GM18909 (cell line): ENCODE data around the gene LGSN.
"Not testable (repeated sequence)": the region's sequence is repeated elsewhere in the genome, so short reads cannot be mapped to it uniquely, and the experiment has no call there.

Experiments
- ATAC-seq: cut with Tn5 transposase; IDR thresholded peaks from one replicate; pipeline ENCODE4 v1.9.1; 2021; ENCODE audit warnings: mild to moderate bottlenecking; ENCODE audit not compliant: unreplicated experiment, poor library complexity

Gene LGSN

DNA sequence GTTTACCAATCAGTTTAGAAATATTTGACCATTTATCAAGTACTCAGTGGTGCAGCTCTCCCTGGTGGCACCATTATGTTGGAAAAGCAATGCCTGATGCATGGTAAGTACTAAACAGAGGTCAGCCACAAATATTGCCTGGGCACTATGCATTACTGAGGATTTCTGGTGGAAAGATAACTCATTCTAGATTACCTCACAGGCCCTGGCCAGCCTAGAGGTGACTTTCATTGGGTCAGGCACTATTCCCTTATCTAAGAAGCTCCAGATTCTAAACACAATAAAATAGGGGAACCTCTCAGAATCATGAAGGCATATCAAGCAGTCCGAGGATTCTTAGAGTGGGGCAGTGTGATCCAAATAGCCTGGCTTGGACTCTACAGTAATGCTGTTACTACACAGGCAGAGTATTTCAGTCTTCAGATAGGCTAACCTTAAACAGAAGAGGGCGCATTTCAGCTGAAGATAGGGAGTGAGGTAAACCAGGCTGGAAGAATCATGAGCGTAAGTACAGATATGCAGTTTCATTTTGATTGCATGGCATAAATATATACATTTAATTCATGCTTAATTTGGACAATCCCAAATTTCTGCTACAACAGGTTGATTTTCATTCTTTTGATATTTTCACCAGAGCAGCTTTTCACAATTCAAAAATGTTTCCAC is 12.1 kb downstream of the LGSN start:
- peak; percentile 85 for ATAC-seq

DNA sequence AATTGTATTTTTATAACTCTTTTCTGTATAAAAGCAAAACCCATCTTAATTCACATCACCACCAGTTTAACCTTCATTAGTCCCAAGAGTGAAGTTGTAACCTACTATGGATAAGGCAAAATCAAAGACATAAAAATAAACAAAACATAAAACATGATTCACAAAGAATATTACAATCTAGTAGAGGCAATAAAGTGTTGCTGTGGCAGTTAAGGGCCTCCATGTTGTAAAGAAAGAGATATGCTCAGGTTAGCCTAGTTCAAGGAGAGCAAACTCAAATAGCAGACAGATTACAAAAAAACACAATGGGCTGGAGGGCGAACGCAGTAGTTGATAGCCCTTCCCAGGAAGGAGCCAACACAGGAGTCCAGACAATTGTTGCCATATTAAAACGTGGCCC is 13.4 kb downstream of the LGSN start:
- ATAC-seq: no peak

DNA sequence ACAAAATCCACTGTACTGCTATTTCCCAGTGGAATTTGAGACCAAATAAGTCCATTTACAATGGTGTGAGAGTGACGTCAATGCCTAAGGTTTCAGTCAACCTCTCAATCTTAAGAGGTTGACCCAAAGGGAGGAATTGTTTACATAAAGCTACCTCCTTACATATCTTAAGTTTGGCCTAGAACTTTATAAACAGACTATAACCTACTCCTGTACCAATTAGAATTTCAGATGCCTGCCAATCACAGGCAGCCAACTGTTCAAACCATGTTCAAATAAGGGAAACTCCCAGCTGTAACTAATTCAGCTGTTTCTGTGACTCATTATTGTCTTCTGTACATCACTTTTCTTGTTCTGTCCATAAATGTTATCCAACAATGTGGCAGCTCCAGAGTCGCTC is 14.5 kb downstream of the LGSN start:
- ATAC-seq: no peak

DNA sequence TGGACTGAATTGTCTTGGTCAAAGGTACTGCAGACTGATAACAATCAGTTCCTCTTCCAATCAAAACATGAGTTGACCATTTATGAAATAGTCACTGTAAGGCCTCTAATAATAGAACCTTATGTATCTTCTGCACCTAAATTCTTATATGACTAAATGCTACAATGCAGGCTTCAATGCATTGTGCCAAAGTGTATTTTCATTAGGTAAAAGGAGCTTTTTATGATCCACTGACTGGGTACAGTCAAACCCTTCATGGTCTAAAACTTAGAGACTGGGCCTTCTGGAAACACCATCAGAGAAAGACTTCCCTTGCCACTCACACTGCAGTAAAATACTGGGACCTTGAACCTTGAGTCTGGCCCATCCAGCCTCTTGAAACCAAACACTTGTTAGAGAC is 16.3 kb downstream of the LGSN start:
- ATAC-seq: no peak

DNA sequence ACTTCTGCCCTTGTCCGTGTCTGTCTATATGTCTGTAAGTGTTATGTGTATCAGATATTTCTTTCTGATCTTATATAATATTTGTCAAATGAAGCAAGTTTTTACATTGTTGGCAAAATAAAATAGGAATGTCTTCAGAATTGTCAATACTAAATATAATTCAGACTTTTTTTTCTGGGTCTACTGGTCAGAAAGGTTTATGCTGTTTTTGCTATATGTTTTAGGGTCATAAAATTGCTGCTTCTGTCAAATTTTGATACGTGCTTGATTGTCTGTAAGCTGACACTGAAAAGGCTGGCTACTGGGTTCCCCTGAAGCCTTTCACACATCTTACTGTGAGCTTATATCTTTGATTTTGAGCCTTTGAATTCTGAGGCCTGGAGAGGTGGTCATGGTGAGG is 20.1 kb downstream of the LGSN start:
- ATAC-seq: no peak

DNA sequence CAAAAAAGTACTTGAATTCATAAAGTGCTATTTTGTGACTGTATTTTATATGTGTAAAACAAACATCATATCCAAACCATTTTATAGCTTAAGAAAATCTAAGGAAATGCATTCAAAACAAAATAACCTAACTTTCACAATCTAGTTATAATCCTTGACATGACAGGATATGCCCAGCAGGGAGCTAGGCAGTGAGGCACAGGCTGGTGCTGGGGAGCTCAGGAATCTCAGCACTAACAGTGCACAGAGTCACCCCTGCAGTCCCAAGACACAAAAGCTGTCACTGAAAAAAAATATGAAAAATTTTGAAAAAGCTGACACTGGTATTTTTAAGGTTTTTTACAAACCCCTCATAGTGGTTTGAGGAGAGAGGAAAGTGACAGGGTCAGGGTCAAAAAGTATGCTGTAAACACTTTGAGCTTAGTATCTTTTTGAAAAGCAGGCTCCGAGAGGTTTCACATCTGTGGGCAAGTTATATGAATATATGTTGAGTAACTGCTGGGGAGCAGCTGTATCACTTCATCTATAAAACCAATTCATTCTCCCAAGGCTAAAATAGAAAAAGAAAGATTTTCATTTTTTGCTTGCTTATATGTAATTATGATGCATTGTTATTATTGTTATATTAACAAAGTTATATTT is 24.1 kb downstream of the LGSN start:
- ATAC-seq: no peak

DNA sequence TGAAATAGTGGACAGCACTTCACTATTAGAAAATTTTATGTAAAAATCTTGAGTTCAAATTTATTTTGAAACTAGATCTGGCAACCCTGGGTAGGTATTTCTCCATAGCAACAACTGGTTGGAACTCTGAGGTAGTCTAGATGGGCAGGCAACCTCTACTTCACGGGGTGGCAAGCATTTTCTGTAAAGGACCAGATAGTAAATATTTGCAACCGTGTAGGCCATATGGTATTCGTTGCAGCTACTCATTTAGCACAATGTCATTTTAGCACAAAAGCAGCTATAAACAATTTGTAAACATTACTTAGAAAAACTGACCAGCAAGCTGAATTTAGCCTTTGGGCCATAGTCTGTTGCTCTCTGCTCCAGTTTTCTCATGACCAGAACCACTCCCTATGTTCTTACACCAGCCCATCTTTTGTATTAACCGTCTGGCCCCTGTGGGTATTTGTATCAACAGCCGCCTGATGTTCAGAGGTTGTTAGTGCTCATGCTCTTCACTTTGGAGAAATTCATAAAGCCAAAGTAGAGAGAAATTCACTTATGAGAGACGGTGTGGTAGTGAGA is 29.2 kb downstream of the LGSN start:
- ATAC-seq: no peak

DNA sequence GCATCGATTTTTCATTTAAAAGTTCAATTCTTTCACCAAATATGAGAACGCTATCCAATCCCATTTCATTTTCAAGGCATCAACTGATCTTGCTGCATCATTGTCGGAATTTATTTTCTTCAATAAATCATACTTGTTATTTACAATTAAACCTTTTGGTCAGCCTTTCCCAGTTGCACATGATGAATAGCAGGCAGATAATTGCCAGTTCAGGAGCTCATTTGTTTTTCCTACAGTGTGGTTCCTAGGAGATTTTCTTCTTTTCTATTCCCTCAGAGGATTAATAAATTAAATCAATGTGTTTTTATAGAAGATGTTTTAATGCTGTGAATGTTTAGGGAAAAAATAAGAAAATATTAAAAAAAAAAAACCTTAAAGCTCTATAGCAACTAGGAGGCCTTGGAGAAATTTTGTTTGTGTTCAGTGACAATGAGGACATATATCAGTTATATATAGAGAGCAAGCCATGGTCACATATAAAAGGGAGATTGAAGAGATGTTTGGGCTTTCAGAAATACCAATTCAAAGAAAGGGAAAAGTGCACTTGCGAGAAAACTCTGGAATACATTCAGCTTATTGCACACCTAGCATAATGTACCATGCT is 30.4 kb downstream of the LGSN start:
- no peak for ATAC-seq

DNA sequence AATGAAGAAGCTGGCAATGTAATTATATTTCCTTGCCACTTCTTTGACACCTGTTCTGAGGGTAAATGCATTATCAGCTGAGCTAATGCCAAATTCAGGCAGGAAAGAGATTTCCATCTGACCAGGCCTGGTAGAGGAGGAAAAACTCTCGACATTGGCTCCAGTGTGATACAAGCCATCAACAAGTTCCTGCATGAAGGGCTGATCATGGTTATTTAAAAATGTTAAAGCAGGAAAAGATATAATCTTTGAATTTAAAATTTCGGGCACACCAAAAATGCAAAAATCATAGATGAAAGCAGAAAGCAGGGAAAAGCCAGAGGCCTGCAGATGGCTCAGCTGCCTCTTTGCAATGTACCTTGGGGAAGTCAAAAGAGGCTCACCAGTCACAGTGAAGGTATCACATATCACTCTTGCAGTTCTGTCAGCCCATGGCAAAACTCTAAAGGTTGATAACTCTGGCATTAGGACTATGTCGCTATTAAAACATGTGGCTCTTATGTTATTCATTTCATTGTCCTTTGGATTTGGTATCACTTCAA is 39.1 kb downstream of the LGSN start:
- no peak for ATAC-seq

DNA sequence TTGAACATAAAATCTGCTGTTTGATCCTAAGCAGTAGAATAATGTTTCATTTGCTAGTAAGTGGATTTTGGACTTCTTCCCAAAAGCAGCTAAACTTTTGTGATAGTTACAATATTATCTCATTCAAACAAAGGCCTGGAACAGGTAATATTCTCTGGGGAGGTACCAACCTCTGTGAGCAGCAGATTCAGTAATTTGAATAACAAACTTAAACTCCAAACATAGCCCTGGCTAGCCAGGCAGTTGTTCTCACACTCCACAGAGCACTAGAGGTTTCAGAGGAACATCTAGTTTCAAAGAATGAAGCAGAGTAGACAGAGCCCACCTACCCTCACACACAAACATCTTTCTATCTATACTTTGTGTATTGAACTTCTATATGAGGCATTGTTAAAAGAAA is 40.9 kb downstream of the LGSN start:
- ATAC-seq: no peak

DNA sequence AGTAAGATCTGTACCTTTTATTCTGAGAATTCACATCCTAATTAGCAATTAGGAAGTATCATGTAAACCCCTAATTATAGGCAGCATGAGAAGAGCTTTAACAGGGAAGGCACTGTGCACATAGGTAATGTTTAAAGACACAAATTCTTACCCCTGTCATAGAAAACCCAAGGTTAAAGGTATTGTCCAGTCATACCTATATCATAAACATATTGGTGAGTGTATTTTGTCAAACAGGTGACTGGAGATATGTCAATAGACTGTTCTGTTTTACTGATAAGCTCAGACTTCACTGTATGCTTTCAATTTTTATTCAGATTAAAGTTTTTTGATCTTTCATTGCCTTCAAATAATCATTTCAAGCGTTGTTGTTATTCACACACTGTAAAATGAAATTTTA is 43.8 kb downstream of the LGSN start:
- ATAC-seq: no peak

DNA sequence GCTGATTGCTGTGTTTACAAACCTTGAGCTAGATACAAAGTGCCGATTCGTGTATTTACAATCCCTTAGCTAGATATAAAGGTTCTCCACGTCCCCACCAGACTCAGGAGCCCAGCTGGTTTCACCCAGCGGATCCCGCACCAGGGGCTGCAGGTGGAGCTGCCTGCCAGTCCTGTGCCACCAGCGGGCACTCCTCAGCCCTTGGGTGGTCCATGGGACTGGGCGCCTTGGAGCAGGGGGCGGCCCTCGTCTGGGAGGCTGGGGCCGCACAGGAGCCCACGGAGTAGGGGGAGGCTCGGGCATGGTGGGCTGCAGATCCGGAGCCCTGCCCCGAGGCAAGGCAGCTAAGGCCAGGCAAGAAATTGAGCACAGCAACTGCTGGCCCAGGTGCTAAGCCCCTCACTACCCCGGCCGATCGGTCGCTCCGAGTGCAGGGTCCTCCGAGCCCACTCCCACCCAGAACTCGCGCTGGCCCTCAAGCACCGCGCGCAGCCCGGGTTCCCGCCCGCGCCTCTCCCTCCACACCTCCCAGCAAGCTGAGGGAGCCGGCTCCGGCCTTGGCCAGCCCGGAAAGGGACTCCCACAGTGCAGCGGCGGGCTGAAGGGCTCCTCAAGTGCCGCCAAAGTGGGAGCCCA is 44.9 kb downstream of the LGSN start:
- ATAC-seq: not testable (repeated sequence)

DNA sequence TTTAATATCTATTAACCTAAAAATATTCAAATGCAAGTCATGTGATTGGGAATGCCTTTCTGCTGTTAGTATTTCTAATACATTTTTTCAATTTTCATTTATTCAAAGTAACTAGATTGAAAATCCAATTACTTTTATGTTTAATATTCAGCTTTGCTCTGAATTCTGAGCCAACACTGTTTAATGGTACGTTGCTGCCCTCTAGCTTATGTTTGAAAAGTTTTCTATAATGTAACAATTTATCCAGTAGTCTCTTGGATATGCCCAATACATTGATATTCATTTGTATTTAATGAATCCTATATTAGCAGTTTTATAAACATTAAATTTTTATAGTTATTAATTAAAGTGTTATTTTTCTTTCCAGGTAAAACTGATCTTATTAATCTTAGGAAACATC is 47.4 kb downstream of the LGSN start:
- ATAC-seq: no peak

DNA sequence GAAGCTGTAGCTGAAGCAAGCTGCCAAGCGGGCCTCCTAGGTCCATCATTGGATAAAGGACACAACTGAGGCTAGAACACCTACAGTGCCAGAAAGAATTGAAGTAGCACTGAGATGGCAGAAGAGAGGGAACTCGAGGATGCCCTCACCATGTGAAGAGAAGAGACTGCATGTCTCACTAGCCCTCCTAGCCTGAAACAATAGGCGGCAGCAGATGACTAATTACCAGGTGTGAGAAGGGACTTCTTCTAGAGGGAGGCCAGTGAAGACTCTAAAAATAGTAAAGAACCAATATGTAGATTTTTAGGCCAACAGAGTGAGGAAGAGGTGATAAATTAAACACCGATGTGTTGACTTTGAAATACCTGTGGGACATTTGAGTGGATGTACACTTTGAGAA is 50.3 kb downstream of the LGSN start:
- ATAC-seq: peak; percentile 59

DNA sequence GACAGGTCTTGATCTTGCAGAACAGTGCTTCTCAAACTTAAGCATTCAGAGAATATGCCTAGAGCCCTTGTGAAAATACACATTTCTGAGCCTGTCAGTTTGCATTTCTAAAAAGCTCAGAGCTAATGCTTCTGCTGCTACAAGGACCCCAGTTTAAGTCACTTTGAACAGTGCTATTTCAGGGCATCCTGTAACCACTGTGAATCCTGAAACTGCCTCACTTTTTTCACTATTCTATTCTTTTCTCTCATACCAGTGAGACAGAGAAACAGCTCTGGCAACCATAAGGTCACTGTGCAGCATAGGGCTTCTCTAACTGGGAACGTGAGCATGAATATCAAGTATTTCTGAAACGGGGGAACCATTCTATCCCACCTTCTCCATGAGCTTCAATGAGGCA is 51.2 kb downstream of the LGSN start:
- peak; percentile 60 for ATAC-seq

DNA sequence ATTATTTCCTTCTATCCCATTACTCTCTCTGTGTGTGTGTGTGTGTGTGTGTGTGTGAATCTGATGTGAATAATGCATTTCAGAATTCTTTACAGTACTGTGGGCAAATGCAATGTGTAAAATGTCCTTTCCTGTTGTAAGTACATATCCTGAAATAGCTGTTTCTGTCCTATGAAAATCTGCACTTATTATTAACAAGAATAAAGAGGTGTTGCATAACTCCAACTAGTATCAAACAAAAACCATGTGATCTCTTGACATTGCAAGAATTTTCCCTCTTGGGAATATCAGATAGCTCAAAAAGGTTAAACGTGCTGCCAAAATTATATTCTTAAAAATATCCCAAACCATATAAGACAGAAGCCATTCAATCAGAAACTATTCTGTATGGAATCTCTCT is 52.0 kb downstream of the LGSN start:
- ATAC-seq: no peak

DNA sequence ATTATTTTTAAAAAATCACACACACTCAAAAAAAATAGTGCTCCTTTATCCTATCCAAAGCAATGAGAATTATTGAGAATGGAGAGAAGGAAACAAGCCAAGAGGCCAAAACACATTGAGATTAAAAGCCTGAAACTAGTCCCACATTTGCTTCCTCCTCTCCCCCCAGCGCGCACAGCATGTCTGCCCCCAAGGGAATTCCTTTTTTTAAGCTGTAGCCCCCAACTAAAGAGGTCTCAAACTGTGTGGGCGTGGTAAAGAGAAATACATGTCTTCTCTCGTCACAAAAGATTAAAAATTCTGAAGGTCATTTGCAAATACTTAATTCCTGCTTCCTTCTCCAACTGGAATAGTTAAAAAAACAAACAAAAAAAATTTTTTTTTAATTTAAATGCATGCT is 52.7 kb downstream of the LGSN start:
- no peak for ATAC-seq

DNA sequence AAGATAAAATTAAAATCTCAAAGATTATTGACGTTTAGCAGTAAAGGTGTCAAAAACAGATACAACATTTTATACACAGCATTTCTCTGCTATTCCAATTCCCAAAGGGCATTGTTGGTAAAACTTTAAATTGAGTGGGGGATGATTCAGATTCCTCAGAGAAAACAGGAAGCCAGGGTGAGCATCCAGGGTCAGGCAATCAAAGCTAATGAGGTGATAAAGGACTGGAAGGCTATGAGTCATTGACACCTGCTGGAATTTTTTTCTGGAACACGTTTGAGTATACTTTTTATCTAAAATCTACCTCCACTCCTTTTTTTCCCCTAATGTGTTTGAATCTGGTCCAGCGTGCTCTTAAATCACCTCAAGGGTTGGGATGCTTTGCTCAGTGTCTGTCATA is 56.3 kb downstream of the LGSN start:
- no peak for ATAC-seq

DNA sequence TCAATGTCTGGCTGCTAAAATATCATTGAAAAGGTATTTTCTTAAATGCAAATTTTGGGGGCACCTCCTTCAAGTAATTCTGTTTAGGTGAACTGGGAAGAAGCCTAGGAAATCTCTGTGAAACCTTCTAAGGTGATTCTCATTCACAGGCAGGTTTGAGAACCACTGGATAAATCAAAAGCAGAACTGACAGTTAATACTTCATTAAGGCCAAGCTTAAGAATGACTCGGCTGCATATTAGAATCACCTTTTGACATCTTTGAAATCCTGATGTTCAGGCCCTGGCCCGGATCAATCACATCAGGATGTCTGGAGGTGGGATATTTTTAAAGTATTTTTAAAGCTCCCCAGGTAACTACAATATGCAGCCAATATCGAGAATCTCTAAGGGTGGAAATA is 58.0 kb downstream of the LGSN start:
- no peak for ATAC-seq

DNA sequence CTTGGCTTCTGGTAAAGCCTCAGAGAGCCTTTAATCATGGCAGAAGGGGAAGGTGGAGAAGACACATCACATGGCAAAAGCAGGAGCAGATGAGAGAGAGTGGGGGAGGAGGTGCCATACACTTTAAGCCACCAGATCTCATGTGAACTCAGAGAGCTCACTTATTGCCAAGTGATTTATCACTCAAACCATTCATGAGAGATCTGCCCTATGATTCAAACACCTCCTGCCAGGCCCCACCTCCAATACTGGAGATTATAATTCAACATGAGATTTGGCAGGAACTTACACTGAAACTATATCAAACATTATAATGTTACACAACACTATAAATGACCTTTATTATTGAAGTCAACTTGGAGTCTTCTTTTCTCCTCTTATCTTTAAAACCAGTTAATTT is 60.6 kb downstream of the LGSN start:
- ATAC-seq: no peak

DNA sequence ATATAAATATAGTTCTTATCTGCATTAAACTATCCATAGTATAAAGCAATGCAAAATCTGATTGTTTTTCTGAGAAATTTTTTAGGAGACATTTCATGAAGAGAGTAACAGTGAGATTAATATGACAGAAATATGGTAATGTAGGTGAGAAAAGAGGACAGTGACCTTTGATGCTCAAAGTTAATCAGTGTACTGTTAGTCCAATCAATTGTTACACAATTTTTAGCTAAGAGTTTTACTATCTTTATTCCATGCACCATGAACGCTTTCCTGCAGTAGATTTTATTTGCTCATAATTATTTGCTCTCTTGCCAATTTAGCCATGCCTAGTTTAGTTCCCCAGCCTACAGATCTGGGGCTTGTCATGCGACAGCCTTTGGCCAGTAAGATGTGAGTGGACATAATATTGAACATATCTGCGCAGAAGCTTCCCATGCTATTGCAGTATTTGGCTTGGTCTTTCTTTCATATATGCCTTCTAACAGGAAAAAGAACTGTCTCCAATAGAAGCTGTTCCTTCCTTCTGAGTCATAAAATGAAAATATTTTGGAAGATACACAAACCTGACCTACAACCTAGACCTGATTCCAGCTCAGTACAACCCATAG is 69.8 kb downstream of the LGSN start:
- ATAC-seq: no peak
